Measurements from ENCODE around the gene SIRPD.
"Not testable (repeated sequence)": the region's sequence is repeated elsewhere in the genome, so short reads cannot be mapped to it uniquely, and the experiment has no call there.

SIRPD gene

DNA sequence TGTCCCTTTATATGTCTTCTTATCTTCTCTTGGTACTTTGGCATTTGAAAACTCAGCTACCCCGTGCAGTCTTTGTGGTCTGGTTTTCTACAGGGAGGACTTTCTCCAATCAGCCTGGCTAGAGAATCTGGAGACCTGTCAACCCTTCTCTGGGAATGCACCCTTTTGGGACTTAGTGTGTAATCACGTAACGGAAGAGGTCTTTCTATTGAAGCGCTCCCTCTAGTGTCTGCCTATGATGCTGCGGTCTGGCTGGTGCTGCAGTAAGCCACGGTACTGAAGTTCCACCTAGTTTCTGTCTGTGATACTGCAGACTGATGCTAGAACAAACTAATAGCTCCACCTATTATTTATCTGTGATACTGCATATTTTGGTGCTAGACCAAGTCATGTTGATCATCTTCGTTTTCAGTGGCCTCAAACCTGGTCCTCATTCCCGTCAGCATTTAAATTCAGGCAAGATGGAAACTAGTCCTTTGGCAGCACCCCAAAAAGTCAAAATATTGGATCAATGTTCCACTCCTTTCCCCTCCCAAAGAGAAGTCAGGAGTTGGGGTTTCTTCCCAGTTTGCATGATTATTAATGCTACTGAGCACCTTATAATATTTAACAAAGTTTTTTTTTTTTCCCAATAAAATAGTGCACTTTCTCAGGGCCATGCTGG, 53.8 kb downstream of the SIRPD start:
- H3K4me3 Mint-ChIP-seq: no peak overlapping the region
- DNase-seq (ENCODE audit: low spot score in 2 of 2): peak; percentile 47 to 76
- peak; percentile 100 for ATAC-seq (replicated peaks; ENCODE audit: extremely low read depth, poor library complexity, severe bottlenecking)
- H3K36me3 Mint-ChIP-seq (ENCODE audit: insufficient read depth): peaks cover 2% of the 10 kb centered on the region
- peaks cover 64% of the 10 kb centered on the region for H3K27me3 Mint-ChIP-seq
- H3K4me1 Mint-ChIP-seq: peaks cover 7% of the 10 kb centered on the region
- H3K9me3 Mint-ChIP-seq: no peaks in the 10 kb centered on the region
- H3K27ac Mint-ChIP-seq (ENCODE audit: low read depth): no peak overlapping the region

DNA sequence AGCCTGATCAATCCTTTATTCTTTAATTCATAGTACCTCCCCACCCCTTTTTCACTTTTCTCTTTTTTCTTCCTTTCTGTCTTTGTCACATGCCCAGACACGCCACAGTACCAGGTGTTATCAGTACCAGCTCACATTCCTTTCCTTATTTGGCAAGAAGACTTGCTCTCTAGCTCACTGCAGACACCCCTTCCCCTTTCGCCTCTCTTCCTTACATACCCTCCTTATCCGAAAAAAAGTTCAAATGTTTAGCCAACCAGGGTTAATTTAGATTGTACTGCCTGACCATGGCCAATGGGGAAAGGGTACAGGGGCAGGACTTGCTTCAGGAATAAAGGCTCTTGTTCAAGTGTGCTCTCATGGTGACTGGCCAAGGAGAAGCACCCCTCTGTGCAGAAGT, 57.0 kb downstream of the SIRPD start:
- Mint-ChIP-seq H3K9me3 (no peaks in the 10 kb centered on the region), H3K36me3 (ENCODE audit: insufficient read depth) (peaks cover 2% of the 10 kb centered on the region), H3K27me3 (peaks cover 80% of the 10 kb centered on the region), H3K4me1 (peaks cover 7% of the 10 kb centered on the region), H3K4me3 (no peak overlapping the region), H3K27ac (ENCODE audit: low read depth) (no peak overlapping the region)
- ATAC-seq (replicated peaks; ENCODE audit: extremely low read depth, poor library complexity, severe bottlenecking): no peak
- no peak for DNase-seq (ENCODE audit: low spot score in 2 of 2)

DNA sequence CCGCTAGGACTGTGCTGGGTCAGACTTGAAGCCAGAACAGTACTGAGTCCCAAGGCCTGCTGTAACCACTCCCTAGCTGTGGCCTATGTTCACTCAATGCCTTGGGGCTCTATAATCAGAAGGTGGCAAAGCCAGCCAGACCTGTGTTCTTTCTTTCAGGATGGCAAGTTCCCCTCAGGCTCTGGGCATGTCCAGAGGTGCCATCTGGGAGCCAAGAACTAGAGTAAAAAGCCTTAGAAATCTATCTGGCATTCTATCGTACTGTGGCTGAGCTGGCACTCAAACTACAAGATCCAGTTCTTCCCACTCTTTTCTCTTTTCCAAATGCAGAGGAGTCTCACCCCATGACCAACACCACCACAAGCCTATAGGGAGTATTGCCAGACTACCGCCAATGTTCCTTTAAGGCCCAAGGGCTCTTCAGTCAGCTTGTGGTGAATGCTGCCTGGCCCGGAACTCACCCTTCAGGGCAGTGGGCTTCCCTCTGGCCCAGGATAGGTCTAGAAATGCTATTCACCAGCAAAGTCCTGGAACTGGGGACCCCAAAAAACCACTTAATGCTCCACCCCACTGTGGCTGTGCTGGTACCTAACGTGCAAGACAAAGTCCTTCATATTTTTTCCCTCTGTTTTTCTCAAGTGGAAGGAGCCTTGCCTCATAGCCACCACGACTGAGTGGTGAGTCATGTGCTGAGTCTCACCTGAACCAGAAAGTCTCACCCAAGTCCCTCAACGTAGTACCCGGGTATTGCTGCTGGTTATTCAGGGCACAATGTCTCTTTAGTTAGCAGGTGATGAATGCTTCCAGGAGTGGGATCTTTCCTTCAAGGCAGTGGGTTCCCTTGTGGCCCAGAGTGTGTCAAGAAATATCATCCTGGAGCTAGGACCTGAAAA, 57.7 kb downstream of the SIRPD start:
- Mint-ChIP-seq H3K9me3 (no peaks in the 10 kb centered on the region), H3K4me1 (peaks cover 7% of the 10 kb centered on the region), H3K36me3 (ENCODE audit: insufficient read depth) (peaks cover 2% of the 10 kb centered on the region), H3K27ac (ENCODE audit: low read depth) (no peak overlapping the region), H3K27me3 (peaks cover 80% of the 10 kb centered on the region), H3K4me3 (no peak overlapping the region)
- ATAC-seq (replicated peaks; ENCODE audit: extremely low read depth, poor library complexity, severe bottlenecking) (no peak), DNase-seq (ENCODE audit: low spot score in 2 of 2) (no peak)

DNA sequence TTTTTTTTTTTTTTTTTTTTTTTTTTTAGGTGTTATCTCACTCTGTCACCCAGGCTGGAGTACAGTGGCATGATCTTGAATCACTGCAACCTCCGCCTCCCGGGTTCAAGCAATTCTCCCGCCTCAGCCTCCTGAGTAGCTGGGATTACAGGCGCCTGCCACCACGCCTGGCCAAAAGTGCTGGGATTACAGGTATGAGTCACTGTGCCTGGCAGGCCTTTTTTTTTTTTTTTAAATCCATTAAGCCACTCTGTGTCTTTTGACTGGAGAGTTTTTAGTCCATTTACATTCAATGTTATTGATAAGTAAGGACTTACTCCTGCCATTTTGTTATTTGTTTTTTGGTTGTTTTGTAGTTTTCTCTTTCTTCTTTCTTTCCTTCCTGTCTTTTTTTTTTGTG, 60.1 kb downstream of the SIRPD start:
- H3K27ac Mint-ChIP-seq (ENCODE audit: low read depth); H3K9me3 Mint-ChIP-seq; ATAC-seq (replicated peaks; ENCODE audit: extremely low read depth, poor library complexity, severe bottlenecking); H3K4me1 Mint-ChIP-seq; DNase-seq (ENCODE audit: low spot score in 2 of 2); H3K4me3 Mint-ChIP-seq; H3K36me3 Mint-ChIP-seq (ENCODE audit: insufficient read depth): not testable (repeated sequence)
- H3K27me3 Mint-ChIP-seq: peaks cover 81% of the 10 kb centered on the region

DNA sequence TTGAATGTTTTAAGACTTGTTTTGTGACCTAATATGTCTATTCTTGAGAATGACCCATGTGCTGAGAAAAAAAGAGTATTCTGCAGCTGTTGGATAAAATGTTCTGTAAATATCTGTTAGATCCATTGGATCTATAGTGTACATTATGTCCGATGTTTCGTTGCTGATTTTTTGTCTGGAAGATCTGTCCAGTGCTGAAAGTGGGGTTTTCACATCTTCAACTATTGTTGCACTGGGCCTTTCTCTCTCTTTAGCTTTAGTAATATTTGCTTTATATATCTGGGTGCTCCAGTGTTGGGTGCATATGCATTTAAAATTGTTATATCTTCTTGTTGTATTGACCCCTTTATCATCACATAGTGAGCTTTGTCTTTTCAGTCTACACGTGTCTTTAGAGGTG, 60.6 kb downstream of the SIRPD start:
- H3K27ac Mint-ChIP-seq (ENCODE audit: low read depth): no peak overlapping the region
- H3K9me3 Mint-ChIP-seq: no peaks in the 10 kb centered on the region
- no peak for DNase-seq (ENCODE audit: low spot score in 2 of 2)
- ATAC-seq (replicated peaks; ENCODE audit: extremely low read depth, poor library complexity, severe bottlenecking): no peak
- H3K36me3 Mint-ChIP-seq (ENCODE audit: insufficient read depth): no peaks in the 10 kb centered on the region
- no peak overlapping the region for H3K4me3 Mint-ChIP-seq
- H3K27me3 Mint-ChIP-seq: peaks cover 76% of the 10 kb centered on the region
- H3K4me1 Mint-ChIP-seq: no peaks in the 10 kb centered on the region

DNA sequence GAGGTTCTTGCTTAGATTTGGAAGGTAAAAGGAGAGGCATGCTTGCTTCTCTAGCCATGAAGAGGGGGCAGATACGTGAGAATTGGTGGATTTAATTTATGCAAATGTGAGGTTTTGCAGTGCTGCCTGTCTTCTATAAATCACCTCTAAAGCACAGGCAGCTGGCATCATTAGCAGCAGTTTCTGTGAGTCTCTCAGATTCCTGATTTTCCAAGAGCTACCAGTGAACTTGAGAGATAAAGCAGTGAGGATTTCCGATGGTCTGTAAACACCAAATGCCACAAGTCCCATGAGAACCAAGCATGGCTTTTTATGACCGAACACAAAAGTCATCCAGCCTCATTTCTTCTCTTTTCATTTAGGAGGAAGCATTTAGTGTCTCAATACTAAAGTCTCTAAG, 63.1 kb downstream of the SIRPD start:
- peaks cover 76% of the 10 kb centered on the region for H3K27me3 Mint-ChIP-seq
- no peak for ATAC-seq (replicated peaks; ENCODE audit: extremely low read depth, poor library complexity, severe bottlenecking)
- H3K4me1 Mint-ChIP-seq: no peaks in the 10 kb centered on the region

DNA sequence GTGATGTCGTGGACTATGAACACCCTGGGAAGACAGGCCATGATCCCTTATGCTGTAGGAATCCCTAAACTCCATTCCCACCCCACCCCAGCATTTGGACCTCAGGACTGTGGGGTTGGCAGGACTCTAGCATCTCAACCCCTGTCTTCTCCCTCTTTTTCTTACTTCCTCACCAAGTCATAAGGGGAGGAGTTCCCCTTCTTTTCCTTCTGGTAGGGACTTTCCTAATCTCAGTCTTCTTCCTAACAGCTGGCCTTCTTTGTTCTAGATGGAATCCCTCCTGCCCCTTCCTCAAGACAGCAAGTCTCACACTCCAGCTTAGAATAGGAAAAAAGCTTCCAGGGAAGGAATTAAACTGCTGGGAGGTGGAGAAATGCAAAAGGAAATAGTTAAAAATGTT, 64.0 kb downstream of the SIRPD start:
- Mint-ChIP-seq H3K9me3 (no peaks in the 10 kb centered on the region), H3K4me3 (no peak overlapping the region), H3K4me1 (no peaks in the 10 kb centered on the region), H3K27ac (ENCODE audit: low read depth) (no peak overlapping the region), H3K36me3 (ENCODE audit: insufficient read depth) (no peaks in the 10 kb centered on the region), H3K27me3 (peaks cover 76% of the 10 kb centered on the region)
- DNase-seq (ENCODE audit: low spot score in 2 of 2): no peak
- ATAC-seq (replicated peaks; ENCODE audit: extremely low read depth, poor library complexity, severe bottlenecking): no peak

More for the DNA sequence above, 63.1 kb downstream of the SIRPD start:
- no peak overlapping the region for H3K27ac Mint-ChIP-seq (ENCODE audit: low read depth)
- no peak overlapping the region for H3K4me3 Mint-ChIP-seq
- H3K9me3 Mint-ChIP-seq: no peaks in the 10 kb centered on the region
- no peaks in the 10 kb centered on the region for H3K36me3 Mint-ChIP-seq (ENCODE audit: insufficient read depth)
- no peak for DNase-seq (ENCODE audit: low spot score in 2 of 2)

DNA sequence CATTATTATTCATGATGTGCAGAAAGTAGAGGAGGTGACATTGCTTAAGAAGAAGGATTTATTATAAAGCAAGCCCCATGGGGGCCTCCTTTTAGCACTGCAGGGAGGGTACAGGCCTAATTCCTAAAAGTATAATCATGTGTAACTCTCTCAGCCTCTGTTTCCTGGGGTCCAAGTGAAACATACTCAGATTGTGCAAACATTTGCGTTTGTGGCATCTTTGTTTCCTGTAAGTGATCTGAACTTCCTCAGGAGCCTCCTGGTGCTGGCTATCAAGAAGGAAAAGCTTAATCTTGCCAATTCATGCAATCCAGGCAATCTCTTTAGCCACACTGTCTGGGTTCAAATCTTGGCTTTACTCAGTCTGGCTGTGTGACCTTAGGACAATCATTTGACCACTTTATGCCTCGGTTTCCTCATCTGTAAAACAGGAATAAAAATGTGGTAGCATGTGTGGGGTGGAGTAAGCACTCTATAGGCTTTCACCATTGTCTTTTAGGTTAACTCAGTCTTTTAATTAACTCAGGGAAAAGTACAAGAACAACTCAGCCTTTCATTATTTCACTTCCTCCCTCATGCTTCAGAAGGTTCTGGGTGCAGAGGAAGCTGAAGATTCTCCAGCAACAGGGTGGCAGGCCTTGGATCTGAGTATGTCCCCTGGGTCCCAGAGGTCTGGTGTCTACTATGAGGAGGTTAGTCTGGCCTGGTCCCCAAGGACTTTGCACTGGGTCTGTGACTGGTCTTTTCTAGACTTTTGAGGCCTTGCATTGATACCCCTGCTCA, 65.5 kb downstream of the SIRPD start:
- no peaks in the 10 kb centered on the region for H3K4me1 Mint-ChIP-seq

DNA sequence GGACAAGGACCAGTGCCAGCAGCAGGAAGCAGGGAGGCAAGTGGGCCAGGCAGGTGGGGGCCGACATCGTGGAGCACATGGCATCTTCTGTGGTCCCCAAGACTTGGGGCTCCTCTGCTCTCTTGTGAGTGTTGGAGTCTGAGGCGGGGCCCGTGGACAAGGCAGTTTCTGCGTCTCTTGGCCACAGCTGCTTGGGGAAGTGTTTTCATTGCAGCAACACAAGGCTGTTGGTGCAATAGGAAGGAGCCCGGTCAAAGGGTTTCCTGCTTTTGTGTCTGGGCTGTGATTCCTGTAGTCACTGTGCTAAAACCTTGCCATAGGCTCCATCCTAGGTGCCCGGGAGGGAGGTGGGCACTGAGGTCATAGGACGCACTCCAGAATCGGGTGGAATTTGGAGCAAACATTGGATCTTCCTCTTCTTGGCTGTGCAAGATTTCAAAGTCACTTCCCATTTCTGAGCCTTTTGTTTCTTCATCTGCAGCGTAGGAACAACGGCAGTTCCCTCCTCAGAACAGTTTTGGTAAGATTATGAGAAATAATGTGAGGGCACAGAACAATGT, 66.1 kb downstream of the SIRPD start, which contains the start of gene SIRPB2:
Gene SIRPB2, minus strand, starts transcription at position 140 of the 560 bp plus-strand sequence. Its CDS starts 61 bp downstream, at position 79.
- no peak within 1 kb of the TSS for H3K27ac Mint-ChIP-seq (ENCODE audit: low read depth)
- peak; percentile 28 for ATAC-seq (replicated peaks; ENCODE audit: extremely low read depth, poor library complexity, severe bottlenecking)
- no peaks in the 10 kb centered on the region for H3K4me1 Mint-ChIP-seq
- no peak within 1 kb of the TSS for H3K4me3 Mint-ChIP-seq
- no peak for DNase-seq (ENCODE audit: low spot score in 2 of 2)
- peaks cover 68% of the 10 kb centered on the region for H3K27me3 Mint-ChIP-seq
- no peaks in the 10 kb centered on the region for H3K9me3 Mint-ChIP-seq
- no peaks in the 10 kb centered on the region for H3K36me3 Mint-ChIP-seq (ENCODE audit: insufficient read depth)

More for the DNA sequence above, 65.5 kb downstream of the SIRPD start:
- H3K27ac Mint-ChIP-seq (ENCODE audit: low read depth): no peak overlapping the region
- H3K4me3 Mint-ChIP-seq: no peak overlapping the region
- ATAC-seq (replicated peaks; ENCODE audit: extremely low read depth, poor library complexity, severe bottlenecking) (no peak), DNase-seq (ENCODE audit: low spot score in 2 of 2) (no peak)
- H3K9me3 Mint-ChIP-seq: no peaks in the 10 kb centered on the region
- H3K36me3 Mint-ChIP-seq (ENCODE audit: insufficient read depth): no peaks in the 10 kb centered on the region
- peaks cover 75% of the 10 kb centered on the region for H3K27me3 Mint-ChIP-seq

DNA sequence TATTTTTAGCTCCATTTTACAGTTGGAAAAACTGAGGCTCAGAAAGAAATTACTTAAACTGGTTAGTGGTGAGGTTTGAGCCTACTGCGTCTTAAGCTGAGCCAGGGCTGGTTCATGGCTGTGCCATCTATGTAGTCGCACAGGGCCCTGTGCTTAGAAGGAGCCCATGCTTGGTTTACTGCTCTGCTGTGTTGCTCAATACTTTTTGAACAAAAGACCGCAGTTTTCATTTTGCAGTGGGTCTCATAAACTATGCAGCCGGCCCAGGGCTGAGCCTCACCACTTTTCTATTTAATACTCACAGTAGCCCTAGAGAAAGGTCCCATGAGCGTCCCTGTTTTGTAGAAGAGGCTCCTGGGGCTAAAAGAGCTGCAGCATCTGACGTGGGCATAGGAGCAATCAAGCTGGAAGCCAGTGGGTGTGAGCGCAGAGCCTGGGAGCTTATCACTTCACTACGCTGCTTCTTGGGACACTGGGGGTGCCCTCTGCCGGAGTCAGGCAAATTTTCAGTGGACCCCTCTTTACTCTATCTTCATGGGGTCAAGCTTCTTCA, 66.8 kb downstream of the SIRPD start:
- no peaks in the 10 kb centered on the region for H3K36me3 Mint-ChIP-seq (ENCODE audit: insufficient read depth)
- H3K27ac Mint-ChIP-seq (ENCODE audit: low read depth): no peak overlapping the region
- H3K4me1 Mint-ChIP-seq: no peaks in the 10 kb centered on the region
- no peak for ATAC-seq (replicated peaks; ENCODE audit: extremely low read depth, poor library complexity, severe bottlenecking)
- DNase-seq (ENCODE audit: low spot score in 2 of 2): no peak
- no peaks in the 10 kb centered on the region for H3K9me3 Mint-ChIP-seq
- H3K27me3 Mint-ChIP-seq: peaks cover 66% of the 10 kb centered on the region
- H3K4me3 Mint-ChIP-seq: no peak overlapping the region

DNA sequence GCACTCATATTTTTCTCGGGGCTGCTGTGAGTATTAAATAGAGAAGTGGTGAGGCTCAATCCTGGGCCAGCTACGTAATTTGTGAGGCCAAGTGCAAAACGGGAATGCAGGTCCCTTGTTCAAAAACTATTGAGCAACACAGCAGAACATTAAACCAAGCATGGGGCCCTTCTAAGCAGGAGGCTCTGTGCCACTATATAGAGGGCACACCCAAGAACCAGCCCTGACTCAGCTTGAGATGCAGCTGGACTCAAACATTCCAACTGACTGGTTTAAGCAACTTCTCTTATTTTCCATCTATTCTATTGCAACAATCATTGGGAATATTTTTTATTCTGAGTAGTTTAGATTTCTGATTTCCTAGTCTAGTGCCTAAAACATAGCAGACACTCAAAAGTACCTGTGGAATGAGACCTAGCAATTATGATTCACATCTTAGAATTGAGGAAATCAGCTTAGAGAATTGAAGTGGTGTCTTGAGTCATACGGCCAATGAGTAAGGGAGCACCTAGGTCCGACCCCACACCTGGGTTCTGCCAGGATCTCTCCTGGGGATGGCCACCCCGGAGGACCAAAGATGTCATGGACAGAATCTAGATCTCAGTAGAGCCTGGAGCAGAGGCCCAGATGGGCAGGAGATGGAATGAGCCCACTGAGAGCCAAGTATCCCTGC, 67.6 kb downstream of the SIRPD start:
- peaks cover 74% of the 10 kb centered on the region for H3K27me3 Mint-ChIP-seq
- H3K9me3 Mint-ChIP-seq: no peaks in the 10 kb centered on the region
- ATAC-seq (replicated peaks; ENCODE audit: extremely low read depth, poor library complexity, severe bottlenecking): no peak
- H3K4me3 Mint-ChIP-seq: no peak overlapping the region
- no peaks in the 10 kb centered on the region for H3K4me1 Mint-ChIP-seq
- no peak for DNase-seq (ENCODE audit: low spot score in 2 of 2)
- no peaks in the 10 kb centered on the region for H3K36me3 Mint-ChIP-seq (ENCODE audit: insufficient read depth)
- no peak overlapping the region for H3K27ac Mint-ChIP-seq (ENCODE audit: low read depth)

Measured in central memory CD8-positive, alpha-beta T cell (primary cell).